Uterus (tissue), 2 donors: Measurements from ENCODE around the gene ANKRD44.

Experiments used
- CTCF ChIP-seq, 4 experiments: fragments of 200-600 bp in 2 of 4; fragments of 450-650 bp in 2 of 4; sonication (generic) in 2 of 4; IDR thresholded peaks; one replicate each; pipeline ENCODE4 v1.5.1; 2016 to 2019; ENCODE audit warnings: antibody characterized with exemption in 4 of 4, mild to moderate bottlenecking in 2 of 4, moderate library complexity in 1 of 4
- POLR2A ChIP-seq, 2 donors: fragments of 450-650 bp; IDR thresholded peaks; one replicate each; pipeline ENCODE4 v1.6.1; 2016; ENCODE audit warnings: antibody characterized with exemption in 2 of 2, mild to moderate bottlenecking in 1 of 2, moderate library complexity in 1 of 2

GRCh38 chr2:197176522-197176921 is 134.1 kb downstream of the ANKRD44 start:
- TF ChIP-seq CTCF (IDR thresholded peaks at IDR 0.05) (no peak), POLR2A (IDR thresholded peaks at IDR 0.05) (no peak)
